ENCODE measurements around the gene KLRF2. TPM values are rescaled to one million over a fixed set of nuclear protein-coding genes. Genes with fewer than 3 reads are reported as not detected.

KLRF2 gene
- total RNA-seq, 1 experiment from 2014 or later: not detected

DNA sequence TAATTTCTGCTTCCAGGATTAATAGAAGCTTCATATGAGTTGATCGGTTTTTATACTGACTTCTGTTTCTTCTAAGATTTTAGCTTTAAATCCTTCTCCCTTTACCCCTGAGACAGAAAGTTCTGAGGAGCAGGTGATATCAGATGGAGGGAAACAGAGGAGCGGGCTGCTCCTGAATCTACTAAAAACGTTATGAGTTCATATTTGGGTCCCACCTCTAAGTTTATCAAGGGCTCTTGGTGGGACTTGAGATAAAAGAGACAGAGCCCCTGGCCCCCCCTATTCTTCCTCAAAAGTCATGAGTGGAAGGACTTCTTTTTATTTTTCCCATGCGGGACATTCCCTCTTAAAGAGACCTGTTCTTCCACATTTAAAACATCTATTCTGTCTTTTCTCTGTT lies 27.1 kb downstream of the KLRF2 start:
- TF ChIP-seq, protein P1, sequence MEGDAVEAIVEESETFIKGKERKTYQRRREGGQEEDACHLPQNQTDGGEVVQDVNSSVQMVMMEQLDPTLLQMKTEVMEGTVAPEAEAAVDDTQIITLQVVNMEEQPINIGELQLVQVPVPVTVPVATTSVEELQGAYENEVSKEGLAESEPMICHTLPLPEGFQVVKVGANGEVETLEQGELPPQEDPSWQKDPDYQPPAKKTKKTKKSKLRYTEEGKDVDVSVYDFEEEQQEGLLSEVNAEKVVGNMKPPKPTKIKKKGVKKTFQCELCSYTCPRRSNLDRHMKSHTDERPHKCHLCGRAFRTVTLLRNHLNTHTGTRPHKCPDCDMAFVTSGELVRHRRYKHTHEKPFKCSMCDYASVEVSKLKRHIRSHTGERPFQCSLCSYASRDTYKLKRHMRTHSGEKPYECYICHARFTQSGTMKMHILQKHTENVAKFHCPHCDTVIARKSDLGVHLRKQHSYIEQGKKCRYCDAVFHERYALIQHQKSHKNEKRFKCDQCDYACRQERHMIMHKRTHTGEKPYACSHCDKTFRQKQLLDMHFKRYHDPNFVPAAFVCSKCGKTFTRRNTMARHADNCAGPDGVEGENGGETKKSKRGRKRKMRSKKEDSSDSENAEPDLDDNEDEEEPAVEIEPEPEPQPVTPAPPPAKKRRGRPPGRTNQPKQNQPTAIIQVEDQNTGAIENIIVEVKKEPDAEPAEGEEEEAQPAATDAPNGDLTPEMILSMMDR (IDR thresholded peaks at IDR 0.05; ENCODE audit: unreplicated experiment): no peak
- Mint-ChIP-seq H3K36me3 (ENCODE audit: insufficient read depth, unreplicated experiment) (no peaks in the 10 kb centered on the region), H3K27me3 (ENCODE audit: unreplicated experiment) (peaks cover 42% of the 10 kb centered on the region), H3K4me3 (ENCODE audit: low read depth, unreplicated experiment) (no peak overlapping the region), H3K27ac (ENCODE audit: unreplicated experiment) (no peak overlapping the region), H3K4me1 (ENCODE audit: low read depth, unreplicated experiment) (no peaks in the 10 kb centered on the region), H3K9me3 (ENCODE audit: low read depth, unreplicated experiment) (peaks cover 14% of the 10 kb centered on the region)
- BruUV-seq (replicated peaks): no TSS peak
- intact Hi-C loops (cut with micrococcal nuclease; ENCODE audit: unreplicated experiment): no loop called here
- DNase-seq: no peak
- CTCF ChIA-PET: no interaction called here

- TF ChIP-seq, protein P1 (IDR thresholded peaks at IDR 0.05; ENCODE audit: unreplicated experiment): no peak
- H3K27me3 Mint-ChIP-seq (ENCODE audit: unreplicated experiment): peaks cover 42% of the 10 kb centered on the region
- intact Hi-C loops (cut with micrococcal nuclease; ENCODE audit: unreplicated experiment): no loop called here
- CTCF ChIA-PET: no interaction called here
- DNase-seq: no peak
- peaks cover 14% of the 10 kb centered on the region for H3K9me3 Mint-ChIP-seq (ENCODE audit: low read depth, unreplicated experiment)
- no peaks in the 10 kb centered on the region for H3K36me3 Mint-ChIP-seq (ENCODE audit: insufficient read depth, unreplicated experiment)
- no peaks in the 10 kb centered on the region for H3K4me1 Mint-ChIP-seq (ENCODE audit: low read depth, unreplicated experiment)
- BruUV-seq (replicated peaks): no TSS peak
- no peak overlapping the region for H3K27ac Mint-ChIP-seq (ENCODE audit: unreplicated experiment)
- H3K4me3 Mint-ChIP-seq (ENCODE audit: low read depth, unreplicated experiment): no peak overlapping the region
These were observed 28.4 kb downstream of the KLRF2 start for GRCh38 chr12:9909724-9910123.

DNA sequence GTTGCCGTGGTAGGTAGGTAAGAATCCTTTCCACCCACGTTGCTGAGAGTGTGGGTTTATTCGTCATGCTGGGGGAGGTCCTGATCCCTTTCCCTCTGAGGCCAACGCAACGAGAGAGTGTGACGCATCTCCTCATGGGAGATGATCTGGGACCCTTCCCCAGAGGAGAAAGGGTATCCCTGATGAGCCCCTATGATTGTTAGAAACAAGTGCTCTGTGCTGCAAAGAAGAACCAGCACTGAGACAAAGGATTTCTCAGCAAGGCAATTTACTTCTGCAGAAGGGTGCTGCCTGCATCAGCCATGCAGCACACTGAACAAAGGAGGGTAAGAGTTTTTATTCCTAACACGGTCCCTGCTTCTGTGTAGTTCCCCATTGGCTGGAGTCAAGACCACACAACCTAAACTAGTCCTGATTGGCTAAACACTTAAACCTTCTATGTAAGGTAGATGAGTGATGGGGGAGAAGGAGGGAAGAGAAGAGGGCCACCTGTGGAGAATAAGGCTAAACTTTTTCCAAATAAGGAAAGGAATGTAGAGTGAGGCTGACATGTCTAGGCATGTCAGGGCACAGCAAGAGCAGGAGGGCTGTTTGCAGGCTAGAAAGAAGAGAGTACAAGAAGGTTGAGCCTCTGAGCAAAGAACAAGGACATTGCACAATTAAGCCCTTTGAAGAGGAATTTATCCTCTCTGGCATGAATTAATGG lies 29.6 kb downstream of the KLRF2 start:
- Mint-ChIP-seq H3K4me1 (ENCODE audit: low read depth, unreplicated experiment) (no peaks in the 10 kb centered on the region), H3K36me3 (ENCODE audit: insufficient read depth, unreplicated experiment) (no peaks in the 10 kb centered on the region), H3K27me3 (ENCODE audit: unreplicated experiment) (peaks cover 42% of the 10 kb centered on the region), H3K9me3 (ENCODE audit: low read depth, unreplicated experiment) (peaks cover 14% of the 10 kb centered on the region), H3K27ac (ENCODE audit: unreplicated experiment) (no peak overlapping the region), H3K4me3 (ENCODE audit: low read depth, unreplicated experiment) (no peak overlapping the region)
- intact Hi-C loops (cut with micrococcal nuclease; ENCODE audit: unreplicated experiment): no loop called here
- BruUV-seq (replicated peaks): no TSS peak
- CTCF ChIA-PET: no interaction called here
- no peak for DNase-seq
- TF ChIP-seq, protein P1 (IDR thresholded peaks at IDR 0.05; ENCODE audit: unreplicated experiment): no peak

DNA sequence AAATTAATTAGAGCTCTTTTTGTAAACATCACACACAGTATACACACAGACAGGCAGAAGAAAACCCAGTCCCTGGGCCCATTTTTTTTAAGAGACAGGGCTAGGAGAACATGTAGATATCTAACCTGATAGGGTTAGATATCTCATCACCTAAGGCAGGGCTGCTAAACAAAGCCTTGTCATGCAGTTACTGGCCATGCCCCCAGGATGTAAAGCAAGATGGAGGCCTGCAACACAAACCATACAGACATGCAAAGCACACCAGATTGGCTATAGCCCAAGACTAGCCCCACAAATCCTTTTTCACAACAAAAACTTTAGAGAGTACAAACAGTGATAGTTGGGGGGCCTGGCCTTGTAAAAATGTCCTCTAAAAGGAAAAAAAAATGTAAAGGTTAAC lies 30.4 kb downstream of the KLRF2 start:
- no peak for DNase-seq
- CTCF ChIA-PET: no interaction called here
- H3K9me3 Mint-ChIP-seq (ENCODE audit: low read depth, unreplicated experiment): peaks cover 14% of the 10 kb centered on the region
- TF ChIP-seq, protein P1 (IDR thresholded peaks at IDR 0.05; ENCODE audit: unreplicated experiment): no peak
- H3K4me3 Mint-ChIP-seq (ENCODE audit: low read depth, unreplicated experiment): no peak overlapping the region
- no peak overlapping the region for H3K27ac Mint-ChIP-seq (ENCODE audit: unreplicated experiment)
- peaks cover 42% of the 10 kb centered on the region for H3K27me3 Mint-ChIP-seq (ENCODE audit: unreplicated experiment)
- no peaks in the 10 kb centered on the region for H3K4me1 Mint-ChIP-seq (ENCODE audit: low read depth, unreplicated experiment)
- no TSS peak for BruUV-seq (replicated peaks)
- no peaks in the 10 kb centered on the region for H3K36me3 Mint-ChIP-seq (ENCODE audit: insufficient read depth, unreplicated experiment)
- intact Hi-C loops (cut with micrococcal nuclease; ENCODE audit: unreplicated experiment): no loop called here

Measured in Calu3 (cell line).